H1 (cell line): ENCODE results near the gene SPAG5. TPM values are rescaled to one million over a fixed set of nuclear protein-coding genes. Genes with fewer than 3 reads are reported as not detected.

Experiments used
- CTCF ChIA-PET: fragments of 300-600 bp; sonication (Branson Sonifier 250); formaldehyde crosslinking; loops from one replicate; lab custom pipeline; 2021; ENCODE audit not compliant: partially characterized antibody; lab: Charles Lee
- POLR2A ChIA-PET: fragments of 300-600 bp; sonication (Branson Sonifier 250); formaldehyde crosslinking; loops from one replicate; lab custom pipeline; 2021; ENCODE audit warnings: inconsistent platforms; ENCODE audit not compliant: partially characterized antibody; lab: Charles Lee
- DNase-seq, 2 experiments: peaks; one replicate each; pipeline versions ENCODE4 v3.0.0 to v3.0.0-alpha.2; 2010 to 2022; ENCODE audit warnings: low spot score in 2 of 2, low read depth in 1 of 2, mixed read lengths in 1 of 2
- FAIRE-seq: peaks from 2 replicates; lab custom pipeline; 2011; peaks lifted over from hg19 to GRCh38; lab: Jason Lieb, UNC
- H2AFZ ChIP-seq: 2 replicates; pipeline ENCODE4 v1.8.1; 2012; ENCODE audit warnings: low read length, inconsistent platforms
- H2AK5ac ChIP-seq: 2 replicates; pipeline ENCODE4 v1.6.1; 2013; ENCODE audit warnings: low read depth, low read length
- H2BK120ac ChIP-seq: replicated peaks from 2 replicates; pipeline ENCODE3; 2013; ENCODE audit warnings: low read depth, low read length, inconsistent platforms
- H2BK12ac ChIP-seq: 2 replicates; pipeline ENCODE4 v1.6.1; 2013; ENCODE audit warnings: low read depth, low read length
- H2BK15ac ChIP-seq: 2 replicates; pipeline ENCODE4 v1.6.1; 2013; ENCODE audit warnings: low read length
- H2BK20ac ChIP-seq: 2 replicates; pipeline ENCODE4 v1.6.1; 2013; ENCODE audit warnings: low read length
- H2BK5ac ChIP-seq: 2 replicates; pipeline ENCODE4 v1.6.1; 2013; ENCODE audit warnings: low read depth, low read length
- H3K14ac ChIP-seq: 2 replicates; pipeline ENCODE4 v1.6.1; 2013; ENCODE audit warnings: inconsistent platforms; ENCODE audit not compliant: insufficient read length
- H3K18ac ChIP-seq: 2 replicates; pipeline ENCODE4 v1.6.1; 2013; ENCODE audit warnings: low read length; ENCODE audit errors: extremely low read depth
- H3K23ac ChIP-seq: 2 replicates; pipeline ENCODE4 v1.6.1; 2013; ENCODE audit warnings: inconsistent platforms; ENCODE audit not compliant: insufficient read length
- H3K23me2 ChIP-seq: 2 replicates; pipeline ENCODE4 v1.6.1; 2013; ENCODE audit warnings: low read depth, low read length
- H3K27ac ChIP-seq: 2 replicates; pipeline ENCODE4 v1.6.1; 2011; ENCODE audit warnings: low read depth, low read length, inconsistent platforms
- H3K27me3 ChIP-seq, 4 experiments: replicated peaks in 1 of 4; 1 replicate in 1 of 4; 2 replicates in 3 of 4; pipeline versions ENCODE4 v1.6.1 to v1.8.1; 2011 to 2013; ENCODE audit warnings: low read length in 3 of 4, mild to moderate bottlenecking in 3 of 4, inconsistent platforms in 2 of 4, mixed read lengths in 2 of 4, moderate library complexity in 1 of 4; ENCODE audit not compliant: control insufficient read depth in 3 of 4, insufficient read depth in 3 of 4; ENCODE audit errors: extremely low read depth in 1 of 4
- H3K36me3 ChIP-seq, 4 experiments: 2 replicates each; pipeline versions ENCODE4 v1.6.1 to v1.8.1; 2011 to 2013; ENCODE audit warnings: mild to moderate bottlenecking in 4 of 4, low read length in 3 of 4, moderate library complexity in 2 of 4, control low read depth in 1 of 4, inconsistent platforms in 1 of 4; ENCODE audit not compliant: insufficient read depth in 4 of 4, control insufficient read depth in 2 of 4
- H3K4ac ChIP-seq: replicated peaks from 2 replicates; pipeline ENCODE3; 2013; ENCODE audit warnings: low read length, low read depth, mixed read lengths, inconsistent platforms; ENCODE audit not compliant: insufficient read length
- H3K4me1 ChIP-seq, 4 experiments: replicated peaks in 1 of 4; 1 replicate in 1 of 4; 2 replicates in 3 of 4; pipeline versions ENCODE4 v1.6.1 to v1.8.1; 2011 to 2013; ENCODE audit warnings: low read length in 3 of 4, inconsistent platforms in 2 of 4, mixed read lengths in 1 of 4; ENCODE audit not compliant: insufficient read depth in 4 of 4, control insufficient read depth in 3 of 4
- H3K4me2 ChIP-seq, 2 experiments: 2 replicates each; pipeline versions ENCODE4 v1.6.1 to v1.8.1; 2011 to 2013; ENCODE audit warnings: low read depth in 2 of 2, low read length in 2 of 2, control low read depth in 1 of 2, inconsistent platforms in 1 of 2, mild to moderate bottlenecking in 1 of 2; ENCODE audit not compliant: insufficient read depth in 1 of 2
- H3K4me3 ChIP-seq, 4 experiments: fragments of 200-600, 300-600 bp in 1 of 4; sonication (generic), shearing (Covaris generic), sonication (Bioruptor Twin) in 1 of 4; 2 replicates each; pipeline versions ENCODE4 v1.5.1 to v1.8.1; 2011 to 2016; ENCODE audit warnings: low read length in 4 of 4, low read depth in 3 of 4, control low read depth in 2 of 4, inconsistent platforms in 2 of 4, mild to moderate bottlenecking in 2 of 4, mixed read lengths in 1 of 4, moderate library complexity in 1 of 4; ENCODE audit not compliant: insufficient read depth in 2 of 4; ENCODE audit errors: extremely low read depth in 1 of 4
- H3K56ac ChIP-seq: replicated peaks from 2 replicates; pipeline ENCODE3; 2013; ENCODE audit warnings: low read depth, mild to moderate bottlenecking, mixed read lengths, low read length, inconsistent platforms; ENCODE audit not compliant: insufficient read length
- H3K79me1 ChIP-seq: 2 replicates; pipeline ENCODE4 v1.6.1; 2013; ENCODE audit warnings: low read depth, low read length, control low read depth
- H3K79me2 ChIP-seq, 2 experiments: 2 replicates each; pipeline versions ENCODE4 v1.6.1 to v1.8.1; 2012 to 2013; ENCODE audit warnings: low read length in 2 of 2, mild to moderate bottlenecking in 2 of 2, inconsistent platforms in 1 of 2; ENCODE audit not compliant: insufficient read depth in 2 of 2, control insufficient read depth in 1 of 2
- H3K9ac ChIP-seq, 4 experiments: replicated peaks in 1 of 4; 1 replicate in 1 of 4; 2 replicates in 3 of 4; pipeline versions ENCODE4 v1.6.1 to v1.8.1; 2011 to 2013; ENCODE audit warnings: low read depth in 3 of 4, low read length in 3 of 4, control low read depth in 2 of 4, mild to moderate bottlenecking in 2 of 4, moderate library complexity in 2 of 4, inconsistent platforms in 1 of 4; ENCODE audit errors: extremely low read depth in 1 of 4
- H3K9me3 ChIP-seq, 2 experiments: 2 replicates each; pipeline versions ENCODE4 v1.6.1 to v1.8.1; 2012 to 2013; ENCODE audit warnings: mild to moderate bottlenecking in 2 of 2, moderate library complexity in 2 of 2, control low read depth in 1 of 2, inconsistent platforms in 1 of 2, low read depth in 1 of 2, low read length in 1 of 2, mixed read lengths in 1 of 2; ENCODE audit not compliant: insufficient read depth in 2 of 2
- H4K20me1 ChIP-seq, 2 experiments: replicated peaks in 1 of 2; 2 replicates each; pipeline versions ENCODE3 to v1.8.1; 2011 to 2013; ENCODE audit warnings: inconsistent platforms in 2 of 2, low read length in 2 of 2, mild to moderate bottlenecking in 1 of 2; ENCODE audit not compliant: insufficient read depth in 2 of 2, control insufficient read depth in 1 of 2
- H4K5ac ChIP-seq: 2 replicates; pipeline ENCODE4 v1.6.1; 2013; ENCODE audit warnings: low read length, low read depth, mixed read lengths, inconsistent platforms; ENCODE audit not compliant: insufficient read length
- H4K8ac ChIP-seq: 2 replicates; pipeline ENCODE4 v1.8.0; 2013; ENCODE audit warnings: mild to moderate bottlenecking, moderate library complexity, low read length, inconsistent platforms; ENCODE audit not compliant: insufficient read depth; ENCODE audit errors: extremely low read depth
- H4K91ac ChIP-seq: replicated peaks from 2 replicates; pipeline ENCODE3; 2013; ENCODE audit warnings: low read length, mixed read lengths, inconsistent platforms; ENCODE audit not compliant: insufficient read length
- HDAC2 ChIP-seq, 2 experiments: fragments of 300-600 bp in 1 of 2; sonication (generic) in 1 of 2; IDR thresholded peaks; 2 replicates each; pipeline ENCODE4 v1.6.1; 2011 to 2012; ENCODE audit warnings: low read depth in 2 of 2, low read length in 2 of 2, mild to moderate bottlenecking in 2 of 2, moderate library complexity in 2 of 2, borderline replicate concordance in 1 of 2, inconsistent platforms in 1 of 2
- POLR2AphosphoS5 ChIP-seq: IDR thresholded peaks from 2 replicates; pipeline ENCODE4 v1.6.1; 2011; ENCODE audit warnings: low read depth, low read length
- POU5F1 ChIP-seq: IDR thresholded peaks from 2 replicates; pipeline ENCODE4 v1.6.1; 2011; ENCODE audit warnings: low read depth, mild to moderate bottlenecking, low read length, moderate library complexity
- RAD21 ChIP-seq, 2 experiments: IDR thresholded peaks in 1 of 2; conservative IDR thresholded peaks in 1 of 2; 2 replicates each; pipeline ENCODE4 v1.6.1; 2011; ENCODE audit warnings: low read depth in 2 of 2, low read length in 2 of 2, improper control_type of control experiment in 1 of 2, inconsistent platforms in 1 of 2, mild to moderate bottlenecking in 1 of 2, moderate library complexity in 1 of 2
- TEAD4 ChIP-seq: IDR thresholded peaks from 2 replicates; pipeline ENCODE4 v1.6.1; 2012; ENCODE audit warnings: low read depth, low read length, inconsistent platforms, mixed read lengths
- WGBS, 2 experiments: shearing (Covaris generic) in 1 of 2; methylation state at CpG; one replicate each; pipeline versions ENCODE4 v1.1.6 to v1.1.7; 2013 to 2015; ENCODE audit warnings: low lambda C conversion rate in 2 of 2, mixed read lengths in 2 of 2, inconsistent platforms in 1 of 2, low coverage in 1 of 2, missing lambda C conversion rate in 1 of 2; ENCODE audit not compliant: insufficient replicate concordance in 2 of 2, insufficient coverage in 1 of 2, insufficient read length in 1 of 2; ENCODE audit errors: extremely low coverage in 1 of 2, missing lambda C conversion rate in 1 of 2; 5-methylcytosine and 5-hydroxymethylcytosine counted together
- polyA plus RNA-seq, 7 experiments: library from polyadenylated mRNA; depleted of rRNA in 3 of 7; stranded (reverse) in 5 of 7; unstranded in 2 of 7; fragments of >200 nt in 5 of 7; fragments of 200-250 nt in 2 of 7; gene quantifications; 1 replicate in 5 of 7; 2 replicates in 1 of 7; 4 replicates in 1 of 7; pipeline versions ENCODE4 v1.2.1 to v1.2.3, GENCODE V29; 2011 to 2013; ENCODE audit warnings: missing spikeins in 2 of 7, mixed read lengths in 2 of 7
- total RNA-seq: library from RNA; stranded (reverse); fragmentation: NEBNext Ultra II Directional; extraction: Animal tissue kit (Norgen Biotek cat#: 25700); gene quantifications from 2 replicates; pipeline ENCODE4 v1.2.1, GENCODE V29; 2021

Gene SPAG5
- total and polyA plus RNA-seq, 2 of the 8 experiments (the other 6 are each of a cell fraction or from before 2014, with no cell fraction given): 57.1 to 129 TPM

GRCh38 chr17:28578246-28579195, 20.3 kb downstream of the SPAG5 start:
- no peak for FAIRE-seq
- H4K8ac ChIP-seq: no peak overlapping the region
- CTCF ChIA-PET: interaction anchor here (0.8 to 1.6 kb wide), 7 partner anchors 10 to 34 kb away, joined by 3 to 7 read pairs (median 4); no protein-coding TSS in a partner anchor
- TF ChIP-seq HDAC2 (IDR thresholded peaks at IDR 0.05; ENCODE audit: borderline replicate concordance in 1 of 2, low read depth in 2 of 2, low read length in 2 of 2) (no peak), RAD21 (IDR thresholded peaks at IDR 0.05 in 1 of 2, conservative IDR thresholded peaks at IDR 0.05 in 1 of 2; ENCODE audit: low read depth in 2 of 2, low read length in 2 of 2) (no peak), TEAD4 (no peak), POLR2AphosphoS5 (no peak), POU5F1 (no peak)

More at GRCh38 chr17:28578246-28579195, 20.3 kb downstream of the SPAG5 start:
- Histone ChIP-seq H3K18ac (no peak overlapping the region), H3K23ac (no peak overlapping the region), H2BK120ac (no peak overlapping the region), H3K4me2 (no peak overlapping the region), H3K36me3 (peaks cover 26 to 53% (median 48%) of the 10 kb centered on the region in 4 experiments), H3K56ac (no peak overlapping the region), H3K4me1 (peaks cover 2 to 9% (median 5%) of the 10 kb centered on the region in 4 experiments; a peak in 6 of 7 replicates), H2BK12ac (no peak overlapping the region), H2BK5ac (no peak overlapping the region), H3K27ac (no peak overlapping the region), H3K9ac (no peak overlapping the region), H2BK15ac (no peak overlapping the region), H3K14ac (no peak overlapping the region), H3K79me1 (no peaks in the 10 kb centered on the region), H4K20me1 (peaks cover 3 to 4% of the 10 kb centered on the region in 2 experiments), H2BK20ac (no peak overlapping the region), H3K23me2 (no peaks in the 10 kb centered on the region; the same call in 1 of the 2 replicates), H3K79me2 (no peaks in the 10 kb centered on the region), H3K27me3 (no peaks in the 10 kb centered on the region), H4K91ac (no peak overlapping the region), H3K9me3 (no peaks in the 10 kb centered on the region), H2AK5ac (no peak overlapping the region), H2AFZ (no peak overlapping the region), H3K4me3 (no peak overlapping the region), H4K5ac (no peak overlapping the region), H3K4ac (no peak overlapping the region)
- no peak for DNase-seq
- WGBS, 2 experiments: 94% methylated on average over 8 of the region's 8 CpGs; no CpG with 5 or more reads in 1 of the 2 experiments
- POLR2A ChIA-PET: interaction anchor here (0.7 to 3.3 kb wide), 13 partner anchors 11 to 147 kb away, joined by 3 to 21 read pairs (median 5); no protein-coding TSS in a partner anchor
